Ishikawa (cell line): ENCODE results near the gene KCNK16.

ENCODE experiments used
- CEBPB ChIP-seq: IDR thresholded peaks from 2 replicates; pipeline ENCODE4 v1.6.1; 2012
- CREB1 ChIP-seq: IDR thresholded peaks from 2 replicates; pipeline ENCODE4 v1.6.1; 2012; ENCODE audit warnings: low read depth
- EGR1 ChIP-seq: IDR thresholded peaks from 2 replicates; pipeline ENCODE4 v1.6.1; 2012
- EP300 ChIP-seq: IDR thresholded peaks from 2 replicates; pipeline ENCODE4 v1.6.1; 2012; ENCODE audit warnings: borderline replicate concordance
- FOXM1 ChIP-seq: IDR thresholded peaks from 2 replicates; pipeline ENCODE4 v1.6.1; 2012; ENCODE audit warnings: low read depth, borderline replicate concordance
- NFIC ChIP-seq: IDR thresholded peaks from 2 replicates; pipeline ENCODE4 v1.6.1; 2012
- RAD21 ChIP-seq: IDR thresholded peaks from 2 replicates; pipeline ENCODE4 v1.6.1; 2012; ENCODE audit warnings: low read depth
- TAF1 ChIP-seq: IDR thresholded peaks from 2 replicates; pipeline ENCODE4 v1.6.1; 2012; ENCODE audit warnings: low read depth, mild to moderate bottlenecking
- TCF12 ChIP-seq: IDR thresholded peaks from 2 replicates; pipeline ENCODE4 v1.6.1; 2012; ENCODE audit warnings: low read depth
- TEAD4 ChIP-seq: IDR thresholded peaks from 2 replicates; pipeline ENCODE4 v1.6.1; 2012
- YY1 ChIP-seq: IDR thresholded peaks from 2 replicates; pipeline ENCODE4 v1.6.1; 2012; ENCODE audit warnings: low read depth
- ZBTB7A ChIP-seq: IDR thresholded peaks from 2 replicates; pipeline ENCODE4 v1.6.1; 2012; ENCODE audit warnings: low read depth
- TF ChIP-seq, protein P1 (sequence below): IDR thresholded peaks from 2 replicates; pipeline ENCODE4 v1.6.1; 2012; ENCODE audit warnings: low read depth, mild to moderate bottlenecking
- TF ChIP-seq, protein P2 (sequence below): IDR thresholded peaks from 2 replicates; pipeline ENCODE4 v1.6.1; 2012
- TF ChIP-seq, protein P3 (sequence below): IDR thresholded peaks from 2 replicates; pipeline ENCODE4 v1.6.1; 2012

KCNK16 gene

GRCh38 chr6:39366931-39367618 lies 44.6 kb upstream of the KCNK16 start:
- TF ChIP-seq CEBPB (no peak), EGR1 (no peak), TEAD4 (no peak), YY1 (no peak), EP300 (no peak), NFIC (no peak), TCF12 (no peak), CREB1 (no peak), FOXM1 (no peak)
- TF ChIP-seq, protein P1, sequence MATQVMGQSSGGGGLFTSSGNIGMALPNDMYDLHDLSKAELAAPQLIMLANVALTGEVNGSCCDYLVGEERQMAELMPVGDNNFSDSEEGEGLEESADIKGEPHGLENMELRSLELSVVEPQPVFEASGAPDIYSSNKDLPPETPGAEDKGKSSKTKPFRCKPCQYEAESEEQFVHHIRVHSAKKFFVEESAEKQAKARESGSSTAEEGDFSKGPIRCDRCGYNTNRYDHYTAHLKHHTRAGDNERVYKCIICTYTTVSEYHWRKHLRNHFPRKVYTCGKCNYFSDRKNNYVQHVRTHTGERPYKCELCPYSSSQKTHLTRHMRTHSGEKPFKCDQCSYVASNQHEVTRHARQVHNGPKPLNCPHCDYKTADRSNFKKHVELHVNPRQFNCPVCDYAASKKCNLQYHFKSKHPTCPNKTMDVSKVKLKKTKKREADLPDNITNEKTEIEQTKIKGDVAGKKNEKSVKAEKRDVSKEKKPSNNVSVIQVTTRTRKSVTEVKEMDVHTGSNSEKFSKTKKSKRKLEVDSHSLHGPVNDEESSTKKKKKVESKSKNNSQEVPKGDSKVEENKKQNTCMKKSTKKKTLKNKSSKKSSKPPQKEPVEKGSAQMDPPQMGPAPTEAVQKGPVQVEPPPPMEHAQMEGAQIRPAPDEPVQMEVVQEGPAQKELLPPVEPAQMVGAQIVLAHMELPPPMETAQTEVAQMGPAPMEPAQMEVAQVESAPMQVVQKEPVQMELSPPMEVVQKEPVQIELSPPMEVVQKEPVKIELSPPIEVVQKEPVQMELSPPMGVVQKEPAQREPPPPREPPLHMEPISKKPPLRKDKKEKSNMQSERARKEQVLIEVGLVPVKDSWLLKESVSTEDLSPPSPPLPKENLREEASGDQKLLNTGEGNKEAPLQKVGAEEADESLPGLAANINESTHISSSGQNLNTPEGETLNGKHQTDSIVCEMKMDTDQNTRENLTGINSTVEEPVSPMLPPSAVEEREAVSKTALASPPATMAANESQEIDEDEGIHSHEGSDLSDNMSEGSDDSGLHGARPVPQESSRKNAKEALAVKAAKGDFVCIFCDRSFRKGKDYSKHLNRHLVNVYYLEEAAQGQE = no peak
- TF ChIP-seq, protein P2, sequence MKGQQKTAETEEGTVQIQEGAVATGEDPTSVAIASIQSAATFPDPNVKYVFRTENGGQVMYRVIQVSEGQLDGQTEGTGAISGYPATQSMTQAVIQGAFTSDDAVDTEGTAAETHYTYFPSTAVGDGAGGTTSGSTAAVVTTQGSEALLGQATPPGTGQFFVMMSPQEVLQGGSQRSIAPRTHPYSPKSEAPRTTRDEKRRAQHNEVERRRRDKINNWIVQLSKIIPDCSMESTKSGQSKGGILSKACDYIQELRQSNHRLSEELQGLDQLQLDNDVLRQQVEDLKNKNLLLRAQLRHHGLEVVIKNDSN = no peak
- TF ChIP-seq, protein P3, sequence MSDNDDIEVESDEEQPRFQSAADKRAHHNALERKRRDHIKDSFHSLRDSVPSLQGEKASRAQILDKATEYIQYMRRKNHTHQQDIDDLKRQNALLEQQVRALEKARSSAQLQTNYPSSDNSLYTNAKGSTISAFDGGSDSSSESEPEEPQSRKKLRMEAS = no peak

GRCh38 chr6:39365281-39366074 lies 43.0 kb upstream of the KCNK16 start:
- TF ChIP-seq CREB1 (no peak), ZBTB7A (no peak), FOXM1 (no peak), CEBPB (no peak), RAD21 (no peak)

- TF ChIP-seq, protein P3 = no peak
- TF ChIP-seq FOXM1 = no peak
- TF ChIP-seq TEAD4 = no peak
- no peak for TF ChIP-seq CEBPB
- no peak for TF ChIP-seq RAD21
- TF ChIP-seq TAF1 = no peak
- TF ChIP-seq, protein P1 = no peak
- TF ChIP-seq NFIC = no peak
- TF ChIP-seq, protein P2 = no peak
- no peak for TF ChIP-seq EGR1
- no peak for TF ChIP-seq ZBTB7A
- TF ChIP-seq CREB1 = no peak
- TF ChIP-seq TCF12 = no peak
- no peak for TF ChIP-seq EP300
- TF ChIP-seq YY1 = no peak
Observed at GRCh38 chr6:39363280-39363679, 40.8 kb upstream of the KCNK16 start.

DNA sequence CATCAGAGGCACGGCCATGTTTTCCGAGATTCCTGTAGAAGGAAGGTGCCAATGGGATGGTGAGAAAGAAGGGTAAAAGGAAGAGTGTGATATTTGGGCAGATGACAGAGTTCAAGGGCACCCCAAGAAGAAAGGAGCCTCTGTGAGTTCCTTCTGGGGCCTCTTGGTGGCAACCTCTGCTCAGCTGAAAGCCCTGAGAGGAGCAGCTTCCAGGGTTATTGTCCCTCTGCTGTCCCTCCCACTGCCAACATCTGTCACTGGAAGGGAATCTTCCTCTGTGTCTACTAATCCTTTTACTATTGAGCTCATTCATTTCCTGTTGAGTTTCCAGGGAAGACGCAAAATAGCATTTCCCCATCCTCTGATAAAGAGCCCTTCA lies 40.0 kb upstream of the KCNK16 start:
- no peak for TF ChIP-seq CEBPB
- TF ChIP-seq ZBTB7A = no peak
- peak; percentile 38; the same call in 1 of the 2 replicates for TF ChIP-seq RAD21

GRCh38 chr6:39361657-39362486 lies 39.4 kb upstream of the KCNK16 start:
- TF ChIP-seq YY1 (no peak), RAD21 (peak; percentile 91)

DNA sequence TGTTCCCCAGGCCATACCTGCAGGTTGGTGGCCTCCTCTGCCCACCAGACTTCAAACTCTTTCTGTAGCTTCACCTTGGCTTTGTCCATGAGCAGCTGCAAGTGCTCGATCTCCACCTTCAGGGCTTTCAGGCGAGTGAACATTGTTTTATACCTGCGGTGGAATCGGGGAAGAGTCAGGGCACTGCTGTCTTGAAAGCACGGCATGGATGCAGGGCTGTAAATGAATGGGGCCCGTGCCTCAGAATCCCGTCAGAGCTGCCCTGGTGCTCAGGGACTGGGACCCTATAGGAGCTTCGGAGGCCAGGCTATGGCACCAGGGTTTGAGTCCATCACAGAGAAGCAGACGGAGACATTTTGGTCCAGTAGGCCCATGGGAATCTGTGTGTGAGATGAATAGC lies 37.9 kb upstream of the KCNK16 start:
- TF ChIP-seq CREB1 (no peak), NFIC (no peak), TAF1 (no peak), EGR1 (no peak), EP300 (no peak), CEBPB (no peak), ZBTB7A (no peak), YY1 (no peak), FOXM1 (no peak), TCF12 (no peak), TEAD4 (no peak), RAD21 (no peak)
- TF ChIP-seq, protein P1 = no peak
- TF ChIP-seq, protein P2 = no peak
- TF ChIP-seq, protein P3 = no peak
